ENCODE measurements around the gene URB2.
"Not testable (repeated sequence)": the region's sequence is repeated elsewhere in the genome, so short reads cannot be mapped to it uniquely, and the experiment has no call there.

The URB2 gene

DNA sequence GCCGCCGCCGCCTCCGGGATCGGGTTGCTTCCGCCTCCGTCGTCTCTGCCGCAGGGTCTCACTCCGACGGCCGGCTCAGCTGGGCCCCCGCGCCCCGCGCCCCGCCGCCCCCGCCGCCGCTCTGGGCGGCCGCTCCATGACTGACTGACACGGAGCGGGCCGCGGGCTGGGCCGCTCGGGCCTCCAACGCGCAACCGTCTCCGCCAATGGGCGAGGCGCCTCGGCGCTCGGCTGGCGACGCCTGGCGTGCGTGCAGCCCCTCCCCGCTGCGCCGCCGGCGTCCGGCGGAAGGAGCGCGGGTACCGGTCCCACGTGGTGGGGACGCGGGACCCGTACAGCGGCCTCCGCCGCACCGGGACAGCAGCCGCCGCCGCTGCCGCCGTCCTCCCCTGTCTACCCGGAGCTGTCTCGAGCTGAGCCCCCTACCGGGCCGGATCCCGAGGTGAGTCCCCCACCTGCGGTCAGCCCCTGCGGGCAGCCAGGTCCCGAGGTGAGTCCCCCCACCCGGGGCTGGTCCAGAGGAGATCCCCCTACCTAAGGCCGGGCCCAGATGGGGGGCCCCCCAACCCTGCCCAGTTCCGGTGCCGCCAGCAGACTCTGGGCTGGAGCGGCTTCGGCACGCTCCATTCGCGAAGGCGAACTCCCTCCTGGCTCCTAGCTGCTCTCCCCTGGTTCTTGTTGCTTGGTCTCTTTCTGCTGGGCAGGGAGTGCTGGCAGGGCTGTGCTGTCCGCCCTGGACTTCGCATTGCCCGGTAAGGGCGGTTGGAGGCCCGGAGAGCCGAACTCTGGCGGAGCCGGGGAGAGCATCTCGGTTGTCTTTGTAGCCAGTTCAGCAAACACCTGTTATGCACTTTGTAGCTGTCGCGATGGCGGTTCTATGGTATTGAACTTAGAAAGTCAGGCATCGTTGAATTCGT is at the start of gene URB2, which contains the start of gene TAF5L:
Gene URB2, plus strand, starts transcription at position 333 of the 917 bp plus-strand sequence. CDS start 1,387 bp downstream, outside the sequence.
Gene TAF5L, minus strand, starts transcription at position 208 of the 917 bp plus-strand sequence. CDS start 11,640 bp downstream, outside the sequence.
- ATAC-seq, result peak; percentile 95

DNA sequence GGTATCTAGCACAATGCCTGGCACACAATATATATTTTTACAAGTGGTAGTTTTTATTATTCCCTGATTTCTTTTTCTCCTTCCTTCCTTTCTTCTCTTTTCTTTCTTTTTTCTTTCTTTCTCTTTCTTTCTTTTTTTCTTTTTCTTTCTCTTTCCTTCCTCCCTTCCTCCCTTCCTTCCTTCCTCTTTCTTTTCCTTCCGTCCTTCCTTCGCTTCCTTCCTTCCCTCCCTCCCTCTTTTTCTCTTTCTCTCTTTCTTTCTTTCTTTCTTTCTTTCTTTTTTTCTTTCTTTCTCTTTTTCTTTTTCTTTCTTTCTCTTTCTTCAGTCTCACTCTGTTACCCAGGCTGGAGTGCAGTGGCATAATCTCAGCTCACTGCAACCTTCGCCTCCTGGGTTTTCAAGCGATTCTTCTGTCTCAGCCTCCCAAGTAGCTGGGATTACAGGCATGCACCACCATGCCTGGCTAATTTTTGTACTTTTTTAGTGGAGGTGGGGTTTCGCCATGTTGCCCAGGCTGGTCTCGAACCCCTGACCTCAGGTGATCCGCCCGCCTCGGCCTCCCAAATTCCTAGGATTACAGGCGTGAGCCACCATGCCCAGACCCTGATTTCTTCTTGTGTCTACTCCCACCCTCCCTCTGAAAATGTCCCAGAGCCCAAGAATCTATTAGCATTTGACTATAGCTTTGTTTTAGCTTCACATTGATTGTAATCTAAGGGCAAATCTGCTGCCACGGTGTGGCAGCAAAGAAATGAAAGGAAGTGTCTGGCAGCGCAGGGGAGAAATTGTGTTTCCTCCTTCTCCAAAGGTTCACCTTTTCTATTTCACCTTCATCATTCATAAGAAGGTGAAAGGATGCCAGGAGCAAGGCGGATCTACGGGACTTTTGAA is 47.6 kb upstream of the URB2 start:
- no peak for ATAC-seq

DNA sequence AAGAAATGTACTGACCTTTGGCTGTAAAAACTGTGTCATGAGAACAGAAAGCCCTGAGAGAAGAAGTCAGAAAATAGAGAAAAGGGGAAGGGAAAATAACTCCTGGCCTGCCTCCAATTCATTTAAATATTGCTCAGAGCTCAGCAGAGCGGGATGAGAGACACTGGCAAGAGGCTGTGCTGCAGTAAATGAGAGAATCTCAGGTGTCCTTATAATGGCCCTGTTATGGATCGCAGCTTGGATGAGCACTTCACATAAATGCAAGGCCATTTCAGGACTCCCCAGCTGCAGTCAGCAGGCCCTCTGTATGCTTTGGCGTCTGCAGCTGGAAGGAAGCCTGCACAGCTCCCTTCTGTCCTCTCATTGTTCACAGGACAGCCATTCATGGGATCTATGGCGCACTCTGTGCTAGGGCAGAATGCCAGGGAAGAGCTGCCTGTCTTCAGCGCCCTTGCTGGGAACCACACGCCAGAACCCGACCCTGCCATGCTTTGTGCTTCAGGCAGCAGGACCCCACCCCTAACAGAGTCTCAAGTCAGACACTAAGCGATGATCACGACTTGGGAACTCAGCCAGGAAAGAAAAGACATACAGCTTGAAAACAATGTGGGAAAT is 46.9 kb upstream of the URB2 start:
- no peak for ATAC-seq

DNA sequence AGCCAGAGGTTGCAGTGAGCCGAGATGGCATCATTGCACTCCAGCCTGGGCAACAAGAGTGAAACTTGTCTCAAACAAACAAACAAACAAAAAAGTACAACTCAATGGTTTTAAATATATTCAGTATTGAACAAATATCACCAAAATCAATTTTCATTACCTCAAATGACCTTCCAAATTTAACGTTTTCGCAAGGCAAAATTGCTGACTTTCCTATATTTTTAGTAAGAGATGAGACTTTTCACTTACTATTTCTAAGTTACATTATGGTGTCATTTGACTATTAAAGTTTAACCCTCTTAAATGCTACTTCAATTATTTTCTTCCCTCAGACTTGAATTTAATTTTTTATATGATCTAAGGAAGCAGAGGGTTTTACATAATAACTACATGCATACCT is 44.6 kb upstream of the URB2 start:
- no peak for ATAC-seq

DNA sequence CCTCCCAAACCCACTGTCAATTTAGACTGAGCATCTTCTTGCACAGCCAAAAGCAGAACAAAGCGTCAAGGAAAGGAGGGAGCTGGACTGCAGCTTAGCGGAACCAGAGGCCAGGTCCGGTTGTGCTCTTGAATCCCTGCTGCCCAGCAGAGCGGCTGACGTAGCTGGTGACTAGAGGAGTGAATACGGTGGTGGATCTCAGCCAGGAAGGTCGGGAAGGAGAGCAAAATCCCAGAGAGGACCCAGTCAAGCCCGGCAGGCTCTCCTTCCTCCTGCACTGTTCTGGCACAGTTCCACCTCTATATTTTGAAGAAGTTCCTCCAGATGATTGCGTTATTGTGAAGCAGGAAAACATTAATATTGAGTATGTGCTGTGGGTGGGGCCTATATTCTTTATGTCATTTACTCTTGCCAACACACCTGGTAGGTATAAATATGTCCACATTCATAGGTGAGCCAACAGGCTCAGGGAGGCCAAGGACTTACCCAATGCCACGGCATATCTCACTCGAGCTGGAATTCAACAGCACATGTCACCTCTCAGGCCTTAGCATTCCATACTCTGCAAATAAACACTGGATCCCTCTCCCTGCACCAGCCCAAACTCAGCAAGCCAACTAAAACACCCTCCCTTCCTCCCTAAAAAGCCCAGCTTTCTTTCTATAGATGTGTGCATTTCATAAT is 43.9 kb upstream of the URB2 start:
- no peak for ATAC-seq

DNA sequence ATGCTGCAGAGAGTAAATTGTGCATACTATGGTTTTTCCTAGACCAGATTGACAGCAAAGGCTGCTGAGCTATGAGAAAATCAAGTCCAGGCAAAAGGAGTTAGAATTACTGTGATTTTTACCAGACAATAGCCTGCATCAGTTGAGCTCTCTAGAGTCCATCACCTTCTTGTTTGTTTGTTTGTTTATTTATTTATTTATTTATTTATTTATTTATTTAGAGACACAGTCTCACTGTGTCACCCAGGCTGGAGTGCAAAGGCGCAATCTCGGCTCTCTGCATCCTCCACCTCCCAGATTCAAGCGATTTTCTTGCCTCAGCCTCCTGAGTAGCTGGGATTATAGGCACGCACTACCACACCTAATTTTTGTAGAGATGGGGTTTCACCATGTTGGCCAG is 43.3 kb upstream of the URB2 start:
- ATAC-seq, result no peak

DNA sequence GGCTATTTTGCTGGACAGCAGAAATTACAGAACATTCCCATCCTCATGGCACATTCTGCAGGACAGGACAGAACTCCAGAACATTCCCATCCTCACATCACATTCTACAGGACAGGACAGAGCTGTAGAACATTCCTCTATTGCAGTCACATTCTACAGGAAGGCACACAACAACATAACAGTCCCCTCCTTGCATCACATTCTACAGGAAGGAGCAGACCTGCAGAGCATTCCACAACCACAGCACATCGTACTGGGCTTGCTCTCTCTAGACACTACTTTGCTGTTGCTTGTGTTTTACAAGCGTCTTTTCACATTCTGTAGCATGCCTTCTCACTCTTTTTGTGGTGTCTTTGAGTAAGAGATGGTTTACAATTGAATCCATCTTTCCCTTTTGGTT is 40.7 kb upstream of the URB2 start:
- no peak for ATAC-seq

DNA sequence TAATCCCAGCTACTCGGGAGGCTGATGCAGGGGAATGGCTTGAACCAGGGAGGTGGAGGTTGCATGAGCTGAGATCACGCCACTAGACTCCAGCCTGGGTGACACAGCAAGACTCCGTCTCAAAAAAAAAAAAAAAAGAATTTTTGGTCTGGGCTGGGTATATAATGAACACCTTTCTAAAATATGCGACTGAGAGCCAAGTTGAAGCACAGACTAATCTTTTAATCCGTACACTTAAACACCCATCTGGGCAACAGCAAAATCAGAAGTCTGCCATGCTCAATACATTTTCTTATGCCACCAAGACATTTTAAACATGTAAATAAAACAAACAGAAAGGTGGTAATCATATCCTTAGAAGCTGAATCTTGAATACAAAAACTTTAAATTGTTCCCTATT is 35.9 kb upstream of the URB2 start:
- no peak for ATAC-seq

DNA sequence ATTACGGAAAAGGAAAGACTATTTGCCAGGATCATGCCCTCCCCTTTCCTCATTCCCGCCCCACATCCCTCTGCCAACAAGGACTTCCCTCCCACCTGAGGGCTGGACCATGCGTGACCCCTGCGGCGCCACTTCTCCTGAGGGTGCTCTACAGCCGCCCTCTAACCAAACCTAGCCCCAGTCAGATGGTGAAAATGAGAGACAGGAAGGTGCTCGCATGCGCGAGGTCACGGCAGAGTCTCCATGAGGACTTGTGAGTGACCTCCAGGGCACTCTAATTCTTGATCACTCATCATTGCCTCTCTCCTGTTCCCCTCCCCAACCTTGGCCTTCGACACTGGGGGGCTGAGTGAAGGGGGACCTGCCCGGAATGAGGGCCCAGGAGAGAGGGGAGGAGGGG is 32.2 kb upstream of the URB2 start:
- no peak for ATAC-seq

DNA sequence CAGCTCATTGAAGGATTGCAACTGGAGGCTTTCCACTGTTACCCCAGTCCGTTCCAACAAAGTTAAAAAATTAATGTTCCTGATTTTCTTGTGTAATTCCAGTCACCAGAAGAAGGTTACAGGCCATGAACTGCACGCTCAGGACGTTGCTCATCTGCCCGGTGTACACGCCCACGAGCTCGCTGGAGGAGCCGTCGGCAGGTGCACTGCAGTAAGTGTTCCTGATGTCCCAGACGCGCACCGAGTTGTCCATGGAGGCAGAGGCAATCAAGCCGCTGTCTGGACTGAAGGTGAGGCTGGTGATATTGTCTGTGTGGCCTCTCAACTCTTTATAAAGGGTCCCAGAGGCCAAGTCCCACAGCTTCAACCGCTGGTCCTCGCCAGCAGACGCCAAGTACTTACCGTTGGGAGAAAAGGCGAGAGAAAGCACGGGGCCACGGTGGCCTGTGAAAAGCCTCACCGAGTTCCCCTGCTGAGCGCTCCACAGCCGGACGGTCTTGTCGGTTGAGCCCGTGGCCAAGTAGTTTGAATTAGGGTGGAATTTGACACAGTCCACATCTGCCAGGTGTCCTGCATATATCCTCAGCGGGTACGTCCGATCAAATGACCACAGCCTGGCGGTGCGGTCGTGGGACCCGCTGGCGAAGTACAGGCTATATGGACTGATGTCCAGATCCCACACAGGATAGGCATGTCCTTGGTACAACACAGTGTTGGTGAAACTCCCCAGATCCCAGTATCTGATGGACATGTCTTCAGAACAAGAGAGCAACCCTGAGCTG is 31.6 kb upstream of the URB2 start:
- no peak for ATAC-seq

DNA sequence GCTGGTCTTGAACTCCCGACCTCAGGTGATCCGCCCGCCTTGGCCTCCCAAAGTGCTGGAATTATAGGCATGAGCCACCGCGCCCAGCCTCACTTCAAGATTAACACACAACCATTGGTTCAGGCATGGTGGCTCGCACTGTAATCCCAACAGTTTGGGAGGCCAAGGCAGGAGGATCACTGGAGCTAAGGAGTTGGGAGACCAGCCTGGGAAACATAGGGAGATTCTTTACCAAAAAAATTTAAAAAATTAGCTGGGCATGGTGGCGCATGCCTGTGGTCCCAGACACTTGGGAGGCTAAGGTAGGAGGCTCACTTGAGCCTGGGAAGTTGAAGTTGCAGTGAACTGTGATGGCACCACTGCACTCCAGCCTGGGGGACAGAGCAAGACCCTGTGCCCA is 30.2 kb upstream of the URB2 start:
- not testable (repeated sequence) for ATAC-seq

DNA sequence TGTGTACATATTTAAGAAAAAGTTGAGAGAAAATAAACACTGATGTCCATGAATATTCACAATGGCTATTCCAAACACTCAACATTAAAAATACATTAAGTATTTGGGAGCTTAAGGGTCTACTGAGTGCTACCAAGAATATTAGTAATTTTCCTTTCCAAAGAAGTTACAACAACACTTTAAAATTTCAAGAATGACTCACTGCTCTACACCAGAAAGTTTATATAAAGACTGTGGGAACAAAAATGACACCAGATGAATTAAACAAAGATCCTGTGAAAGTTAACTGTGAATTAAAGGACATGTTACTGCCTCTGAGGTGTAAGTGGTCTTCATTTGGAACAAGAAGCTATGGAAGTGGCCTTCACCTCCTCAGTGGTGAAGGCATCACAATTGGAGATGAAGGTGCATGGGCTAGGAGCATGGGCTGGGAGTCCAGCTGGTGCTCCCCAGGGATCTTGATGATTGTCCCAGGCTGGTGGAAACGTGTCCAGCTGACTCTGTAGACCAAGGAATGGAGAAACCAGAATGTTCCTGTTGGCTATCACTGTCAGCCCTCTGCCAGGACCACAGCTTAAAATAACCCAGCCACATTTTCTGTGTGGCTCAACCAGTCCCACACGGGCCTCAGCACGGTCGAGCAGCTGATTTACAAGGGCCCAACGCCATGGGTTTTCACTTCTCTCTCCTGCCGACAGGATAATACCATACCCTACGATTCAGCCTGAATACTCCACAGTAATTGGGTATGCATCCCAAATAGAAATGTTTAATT is 28.9 kb upstream of the URB2 start:
- peak in 1 of 2 donors; percentile 4 for ATAC-seq

DNA sequence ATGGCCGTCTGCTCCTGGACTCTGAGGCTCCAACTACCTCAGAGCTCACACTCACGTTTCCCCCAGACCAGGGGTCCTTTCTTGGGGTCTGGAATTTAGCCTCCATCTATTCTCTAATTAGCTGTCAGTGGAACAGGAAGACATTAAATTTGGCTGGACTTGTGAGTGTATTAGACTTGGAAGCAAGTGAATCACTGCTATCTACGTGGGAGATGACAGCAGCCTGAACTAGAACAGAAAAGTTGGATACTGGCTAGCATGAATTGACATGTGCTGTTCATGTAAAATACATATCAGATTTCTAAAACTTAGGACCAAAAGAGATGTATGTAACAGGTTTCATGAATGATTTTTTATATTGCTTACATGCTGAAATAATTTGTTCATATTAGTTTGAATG is 28.2 kb upstream of the URB2 start:
- no peak for ATAC-seq

DNA sequence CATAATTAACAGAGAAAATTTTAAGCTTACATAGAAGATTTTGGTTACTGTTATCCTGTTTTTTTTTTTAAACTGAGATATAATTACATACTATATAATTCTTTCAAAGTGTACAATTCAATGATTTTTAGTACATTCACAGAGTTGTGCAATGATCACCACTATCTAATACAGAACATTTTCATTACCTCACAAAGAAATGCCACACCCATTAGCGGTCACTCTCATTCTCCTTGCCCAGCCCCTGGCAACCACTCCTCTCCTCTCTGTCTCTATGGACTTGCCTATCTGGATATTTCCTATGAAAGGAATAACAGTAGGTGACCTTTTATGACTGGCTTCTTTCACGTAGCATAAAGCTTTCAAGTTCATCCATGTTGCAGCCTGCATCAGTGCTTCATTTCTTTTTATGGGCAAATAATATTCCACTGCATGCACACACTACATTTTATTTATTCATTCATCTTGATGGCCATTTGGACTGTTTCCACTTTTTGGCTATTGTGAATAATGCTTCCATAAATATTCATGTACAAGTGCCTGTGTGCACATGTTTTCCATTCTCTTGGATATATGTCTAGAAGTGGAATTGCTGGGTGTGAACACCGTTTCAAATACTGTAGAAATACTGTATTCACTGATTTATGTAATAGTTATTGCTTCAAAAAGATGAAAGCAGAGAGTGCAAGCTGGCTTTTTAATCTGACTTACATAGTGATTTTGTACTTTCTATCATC is 26.7 kb upstream of the URB2 start:
- no peak for ATAC-seq

DNA sequence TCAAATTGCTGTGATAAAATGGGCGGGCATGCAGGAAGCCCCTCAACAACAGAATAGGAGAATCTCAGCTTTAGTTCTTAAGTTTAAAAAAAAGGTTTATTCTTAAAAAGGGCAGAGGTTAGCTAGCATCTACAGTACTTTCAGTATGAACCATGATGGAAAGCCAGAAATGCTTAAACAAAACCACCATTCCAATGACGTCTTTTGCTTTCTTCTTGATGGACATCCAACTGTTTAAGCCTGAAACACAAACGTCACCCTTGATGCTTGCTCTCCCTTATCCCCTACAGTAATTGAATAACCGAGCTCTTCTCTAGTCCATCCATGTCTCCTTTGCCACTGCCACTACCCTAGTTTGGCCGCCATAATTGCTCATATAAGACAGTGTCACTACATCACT is 25.8 kb upstream of the URB2 start:
- no peak for ATAC-seq

DNA sequence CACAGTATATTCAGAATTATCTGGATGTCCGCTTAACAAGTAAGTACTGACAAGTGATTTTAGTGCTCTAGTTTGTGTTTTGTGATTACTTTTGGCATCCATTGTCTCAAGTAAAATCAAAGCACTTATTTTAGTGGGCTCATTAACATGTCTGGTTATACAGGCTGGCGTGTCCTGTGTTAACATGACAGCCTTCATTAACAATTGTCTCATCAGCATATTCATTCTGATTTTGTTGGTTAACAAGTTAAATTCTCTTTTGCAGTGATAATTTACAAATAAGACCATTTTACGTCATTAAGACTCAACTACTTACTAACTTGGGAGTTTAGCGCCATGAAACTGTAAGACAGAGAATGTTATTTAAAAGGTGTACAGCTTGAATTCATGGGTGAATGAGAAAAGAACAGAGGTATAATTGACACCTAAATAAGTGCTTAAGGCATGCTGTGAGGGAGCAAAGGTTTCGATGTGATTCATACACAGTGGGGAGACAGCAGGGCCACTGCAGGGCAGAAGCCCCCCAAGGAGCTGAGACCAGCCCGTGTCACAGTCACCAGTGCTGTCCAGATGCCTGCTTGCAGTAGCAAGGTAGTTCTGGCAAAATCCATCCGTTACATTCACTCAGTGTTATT is 22.6 kb upstream of the URB2 start:
- ATAC-seq, result no peak

DNA sequence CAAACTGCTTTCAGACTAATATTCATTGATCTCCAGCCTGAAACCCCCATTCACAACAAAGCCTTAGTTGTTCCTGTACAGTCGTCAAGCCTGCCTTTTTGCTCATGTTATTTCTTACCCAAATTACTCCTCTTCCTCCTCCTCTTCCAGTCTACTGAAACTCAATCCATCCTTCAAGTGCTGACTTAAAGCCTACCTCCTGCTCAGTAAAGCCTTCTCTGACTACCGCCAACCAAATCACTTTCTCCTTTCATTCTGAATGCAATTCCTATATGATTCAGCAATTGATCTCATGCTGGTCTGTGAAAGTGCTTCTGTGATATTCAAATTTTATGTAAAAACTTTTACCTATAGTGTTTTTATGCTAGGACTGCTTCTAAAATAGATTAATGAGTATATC is 18.7 kb upstream of the URB2 start:
- peak in 1 of 2 donors; percentile 43 for ATAC-seq

DNA sequence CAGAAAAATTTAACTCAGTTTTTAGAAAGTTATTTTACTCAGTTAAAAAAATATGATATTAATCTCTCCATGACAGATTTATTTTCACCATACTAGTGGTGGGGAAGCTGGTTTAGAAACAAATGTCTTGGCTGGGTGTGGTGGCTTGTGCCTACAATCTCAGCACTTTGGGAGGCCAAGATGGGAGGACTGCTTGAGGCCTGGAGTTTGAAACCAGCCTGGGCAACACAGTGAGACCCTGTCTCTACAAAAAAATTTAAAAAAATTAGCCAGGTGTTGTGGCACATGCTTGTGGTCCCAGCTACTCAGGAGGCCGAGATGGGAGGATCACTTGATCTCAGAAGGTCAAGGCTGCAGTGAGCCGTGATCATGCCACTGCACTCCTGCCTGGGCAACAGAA is 17.5 kb upstream of the URB2 start:
- ATAC-seq, result no peak

DNA sequence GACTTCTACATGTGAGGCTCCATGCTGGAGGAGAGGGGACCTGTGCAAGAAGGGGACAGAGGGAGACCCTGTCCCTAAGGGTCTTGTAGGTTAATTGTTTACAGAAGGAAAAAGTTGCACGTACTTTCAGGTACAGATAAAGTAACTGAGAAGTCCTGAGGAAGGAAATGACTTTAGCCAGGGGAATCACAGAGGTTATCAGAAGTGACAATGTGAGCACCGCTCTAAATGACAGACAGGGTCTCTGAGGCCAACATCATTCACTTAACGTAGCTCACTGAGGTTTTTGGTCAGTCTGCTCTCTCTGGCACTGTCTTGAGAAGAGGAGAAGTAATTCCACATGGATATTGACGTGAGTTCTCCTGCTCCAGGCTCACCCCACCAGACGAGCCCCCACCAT is 12.1 kb upstream of the URB2 start:
- no peak for ATAC-seq

DNA sequence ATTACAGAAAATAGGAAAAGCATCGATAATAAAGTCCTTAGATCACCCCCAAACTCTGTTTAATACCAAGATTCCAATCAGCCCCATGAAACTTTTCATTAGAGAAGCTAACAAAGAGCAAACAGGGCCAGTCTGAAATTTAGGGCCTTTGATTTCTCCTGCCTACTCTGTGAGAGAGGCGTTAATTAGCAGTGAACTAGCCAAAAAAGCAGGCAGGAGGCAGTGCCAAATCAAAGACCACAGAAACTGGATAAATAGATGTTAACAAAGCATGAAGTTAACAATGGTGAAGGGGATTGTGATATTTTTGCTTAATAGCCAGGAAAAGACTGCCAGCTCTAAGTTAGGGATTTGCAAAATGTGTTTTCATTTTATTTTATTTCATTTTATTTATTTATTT is 11.3 kb upstream of the URB2 start:
- ATAC-seq, result no peak

All from activated CD4-positive, CD25-positive, alpha-beta regulatory T cell treated with anti-CD3 and anti-CD28 coated beads, Interleukin-2, amount 50 U/mL, for 24 hours (primary cell).